ENCODE data around the gene FAM174B.

FAM174B gene

DNA sequence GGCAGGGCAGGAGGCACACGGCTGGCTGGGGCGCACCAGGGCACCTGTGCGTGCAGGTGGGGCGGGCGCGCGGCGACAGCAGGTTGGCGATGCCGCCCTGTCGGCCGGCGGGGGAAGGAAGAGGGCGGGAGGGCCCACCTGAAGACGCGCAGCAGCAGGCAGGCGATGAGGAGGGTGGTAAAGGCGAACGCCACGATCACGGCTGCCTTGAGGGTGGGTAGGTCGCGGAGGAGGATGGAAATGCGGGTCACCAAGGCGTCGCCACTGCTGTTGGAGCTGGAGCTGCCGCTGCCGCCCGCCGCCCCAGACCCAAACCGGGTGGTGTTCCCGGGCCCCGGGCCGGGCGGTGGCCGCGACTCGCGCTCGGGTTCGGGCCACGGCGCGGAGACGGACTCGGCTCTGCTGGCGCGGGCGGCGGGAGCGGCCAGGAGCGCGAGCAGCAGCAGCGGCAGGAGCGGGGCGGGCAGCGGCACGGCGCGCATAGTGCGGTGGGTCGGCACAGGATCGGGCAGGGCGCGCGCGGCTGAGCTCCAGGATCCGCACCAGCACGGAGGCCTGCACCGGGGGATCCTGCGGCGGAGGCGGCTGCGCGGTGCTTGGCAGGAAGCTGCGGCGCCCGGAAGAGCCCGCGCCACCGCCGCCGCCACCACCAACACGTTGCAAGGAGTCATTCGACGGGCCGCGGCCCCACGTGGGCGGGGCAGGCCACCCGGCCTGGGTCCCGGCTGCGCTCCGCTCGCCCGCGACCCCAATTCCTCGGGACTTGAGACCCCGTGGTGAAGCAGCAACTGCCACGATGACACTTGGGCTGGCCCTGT lies at the start of gene FAM174B:
Gene FAM174B, minus strand, starts transcription at position 598 of the 818 bp plus-strand sequence.
- no peak for DNase-seq (ENCODE audit: low read depth in 2 of 2)

DNA sequence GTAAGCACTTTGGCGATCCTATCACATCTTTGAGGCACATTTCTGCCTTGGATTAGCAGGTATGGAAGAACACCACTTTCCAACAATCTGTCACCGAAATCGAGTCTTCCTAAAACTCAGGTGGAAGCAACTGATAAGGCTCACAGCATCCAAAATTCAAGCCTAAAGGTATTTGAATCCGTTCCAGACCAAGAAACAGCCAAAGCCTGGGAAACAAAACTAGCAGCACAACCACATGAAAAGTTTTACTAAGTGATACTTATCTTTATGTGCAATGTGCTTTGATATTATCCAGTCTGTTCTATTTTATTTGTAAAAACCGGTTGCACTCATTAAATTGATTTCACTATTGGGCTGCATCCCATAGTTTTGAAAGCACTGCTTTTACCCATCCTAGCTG lies 40.5 kb upstream of the FAM174B start:
- DNase-seq (ENCODE audit: low read depth in 2 of 2), result no peak

DNA sequence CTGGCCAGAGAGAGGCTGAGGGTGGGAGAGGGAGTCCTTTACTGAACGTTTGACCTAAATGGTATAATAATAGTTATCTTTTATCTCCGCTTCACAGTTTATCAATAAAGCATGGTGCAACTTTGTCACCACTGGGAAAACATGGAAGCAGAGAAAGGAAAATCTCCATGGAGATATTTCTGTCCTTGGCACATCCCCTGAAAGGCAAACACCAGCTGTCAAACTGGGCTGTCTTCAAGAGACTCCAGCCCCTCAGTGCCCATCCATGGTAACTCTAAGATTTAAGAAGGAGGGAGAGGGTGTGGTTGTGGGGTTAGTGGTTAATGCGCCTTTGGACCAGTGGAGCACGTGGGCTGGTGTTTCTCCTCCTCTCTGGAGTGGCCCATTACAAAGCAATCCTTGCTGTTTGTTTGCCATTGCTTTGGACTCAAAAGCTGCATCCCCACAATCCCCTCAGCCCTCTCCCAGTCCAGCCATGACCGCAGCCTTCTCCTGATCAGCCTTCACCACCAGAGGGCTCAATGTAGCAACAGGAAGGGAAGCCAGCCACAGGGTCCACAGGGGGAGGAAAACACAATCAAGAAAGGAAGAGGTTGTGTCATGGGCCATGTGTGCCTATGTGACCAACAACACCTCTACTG lies 38.2 kb upstream of the FAM174B start:
- no peak for DNase-seq (ENCODE audit: low read depth in 2 of 2)

DNA sequence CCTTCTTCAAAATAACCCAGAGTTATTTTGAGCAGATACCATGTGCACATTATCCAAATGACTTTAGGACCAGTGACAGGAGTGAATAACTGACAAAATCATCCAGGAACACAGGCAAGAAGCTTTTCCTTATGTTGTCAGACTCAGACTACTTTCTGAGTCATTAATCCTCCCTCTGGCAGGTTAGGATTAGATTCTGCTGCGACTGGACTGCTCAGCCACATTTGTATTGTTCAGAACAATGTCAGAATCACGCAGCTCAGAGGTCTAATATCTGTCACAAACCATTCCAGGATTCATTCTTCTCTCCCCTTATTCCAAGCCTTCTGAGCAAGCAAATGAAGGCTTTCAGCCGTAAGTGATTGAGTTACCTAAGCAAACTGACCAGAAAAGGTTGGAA lies 34.8 kb upstream of the FAM174B start:
- DNase-seq (ENCODE audit: low read depth in 2 of 2), result no peak

DNA sequence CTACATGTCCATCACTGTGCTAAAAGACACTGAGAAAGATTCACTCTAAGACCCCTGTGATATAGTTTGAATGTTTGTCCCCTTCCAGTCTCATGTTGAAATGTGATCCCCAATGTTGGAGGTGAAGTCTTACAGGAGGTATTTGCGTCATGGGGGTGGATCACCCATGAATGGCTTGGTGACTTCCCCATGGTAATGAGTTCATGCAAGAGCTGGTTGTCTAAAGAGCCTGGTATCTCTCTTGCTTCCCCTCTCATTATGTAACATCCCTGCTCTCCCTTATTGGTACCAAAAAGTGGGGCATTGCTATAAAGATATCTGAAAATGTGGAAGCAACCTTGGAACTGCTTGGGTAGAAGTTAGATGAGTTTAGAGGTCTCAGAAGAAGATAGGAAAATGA lies 32.2 kb upstream of the FAM174B start:
- DNase-seq (ENCODE audit: low read depth in 2 of 2), result no peak

DNA sequence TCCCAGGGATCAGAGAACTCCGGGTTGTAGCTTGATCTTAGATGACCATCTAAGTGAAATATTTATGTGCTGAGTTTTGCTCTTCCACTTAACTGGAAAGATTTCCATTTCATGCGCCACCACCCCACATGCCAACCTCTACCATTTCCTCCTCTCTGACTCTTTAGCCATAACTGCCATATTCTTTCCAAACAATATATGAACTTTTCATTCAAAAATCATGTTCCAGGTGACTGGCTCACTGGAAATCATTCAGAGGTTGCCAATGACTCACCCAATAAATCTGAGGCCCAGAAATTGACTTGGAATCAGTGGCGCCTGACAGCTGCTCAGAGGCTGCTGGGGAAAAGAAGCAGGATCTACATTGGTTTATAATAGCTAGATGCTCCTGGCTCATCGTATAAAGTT lies 31.6 kb upstream of the FAM174B start:
- no peak for DNase-seq (ENCODE audit: low read depth in 2 of 2)

DNA sequence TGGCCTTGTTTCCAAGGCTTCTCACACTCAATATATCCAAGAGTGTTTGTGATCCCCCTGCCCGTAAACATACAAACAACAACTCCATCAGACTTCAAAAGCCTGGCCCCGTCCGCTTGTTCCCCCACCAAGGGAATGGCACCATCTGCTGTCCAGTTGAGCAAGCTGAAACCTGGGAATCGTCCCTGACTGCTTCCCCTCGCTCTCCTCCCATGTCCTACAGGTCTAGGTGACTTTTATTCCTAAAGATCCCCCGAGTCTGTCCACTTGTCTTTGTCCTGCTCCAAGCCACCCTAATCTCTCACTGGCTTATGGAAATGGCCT lies 27.9 kb upstream of the FAM174B start:
- no peak for DNase-seq (ENCODE audit: low read depth in 2 of 2)

DNA sequence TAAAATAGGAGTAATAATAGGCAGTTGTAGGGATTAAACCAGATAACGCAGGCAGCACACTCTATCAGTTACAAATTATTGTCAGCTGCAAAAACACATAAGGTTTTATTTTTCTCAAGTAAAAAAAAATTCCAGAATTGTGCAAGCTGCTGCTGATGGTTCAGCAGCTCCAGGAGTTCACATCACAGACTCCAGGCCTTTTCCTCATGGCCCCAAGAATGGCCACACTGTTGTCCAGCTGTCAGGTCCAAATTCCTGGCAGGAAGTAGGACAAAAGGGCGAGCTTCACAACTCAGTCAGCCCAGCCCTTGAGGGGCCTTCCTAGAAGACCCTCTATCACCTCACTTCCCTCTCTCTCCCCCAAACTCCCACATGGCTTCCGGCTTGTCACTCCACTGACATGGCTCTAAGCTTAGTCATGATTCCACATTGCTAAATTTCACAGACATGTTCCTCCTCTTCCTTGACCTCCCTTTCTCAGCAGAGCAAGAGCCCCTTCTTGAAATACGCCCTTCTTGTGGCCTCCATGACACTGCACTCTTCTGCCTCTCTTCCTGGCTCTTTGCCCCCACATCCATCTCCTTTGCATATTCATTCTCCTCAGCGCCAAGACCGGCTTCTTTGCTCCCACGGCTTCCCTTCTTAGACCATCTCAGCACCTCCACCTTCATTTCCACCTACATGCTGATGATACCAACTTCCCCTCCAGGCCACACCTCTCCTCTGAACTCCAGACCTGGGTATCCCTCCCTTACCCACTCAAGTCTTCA lies 27.4 kb upstream of the FAM174B start:
- no peak for DNase-seq (ENCODE audit: low read depth in 2 of 2)

DNA sequence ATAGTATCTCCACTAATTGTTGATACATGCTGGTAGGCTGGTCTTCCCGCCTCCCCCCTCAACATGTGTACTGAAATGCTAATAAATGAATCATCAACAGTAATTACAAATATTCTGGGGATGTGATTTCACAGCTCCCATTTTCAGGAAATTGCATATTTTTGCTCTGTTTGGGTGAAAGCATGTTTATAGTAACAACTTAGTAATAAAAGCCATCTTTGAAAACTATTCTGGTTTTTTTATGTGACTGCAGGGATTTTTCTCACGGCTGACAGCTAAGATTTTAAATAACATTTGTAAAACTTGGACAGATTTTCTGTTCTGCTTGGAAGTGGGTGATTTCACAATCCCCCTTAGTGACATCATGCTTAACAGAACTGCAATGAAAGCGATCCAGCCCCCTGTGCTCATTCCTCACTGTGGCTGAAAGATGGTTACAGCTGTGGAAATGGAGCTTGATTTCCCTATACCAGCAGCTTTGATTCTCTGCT lies 25.6 kb upstream of the FAM174B start:
- DNase-seq (ENCODE audit: low read depth in 2 of 2), result no peak

DNA sequence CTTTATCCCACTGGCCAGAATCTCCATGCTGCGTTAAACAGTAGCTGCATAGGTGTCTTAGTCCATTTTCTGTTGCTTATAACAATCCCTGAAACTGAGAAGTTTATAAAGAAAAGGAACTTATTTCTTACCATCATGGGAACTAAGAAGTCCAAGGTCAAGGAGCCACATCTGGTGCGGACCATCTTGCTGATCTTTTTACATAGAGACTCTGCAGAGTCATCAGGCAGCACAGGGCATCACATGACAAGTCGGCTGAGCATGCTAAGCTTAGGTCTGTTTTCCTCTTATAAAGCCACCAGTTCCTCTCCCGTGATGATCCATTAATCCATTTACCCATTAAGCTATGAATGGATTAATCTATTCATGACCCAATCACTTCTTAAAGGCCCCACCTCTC lies 22.4 kb upstream of the FAM174B start:
- DNase-seq (ENCODE audit: low read depth in 2 of 2), result no peak

DNA sequence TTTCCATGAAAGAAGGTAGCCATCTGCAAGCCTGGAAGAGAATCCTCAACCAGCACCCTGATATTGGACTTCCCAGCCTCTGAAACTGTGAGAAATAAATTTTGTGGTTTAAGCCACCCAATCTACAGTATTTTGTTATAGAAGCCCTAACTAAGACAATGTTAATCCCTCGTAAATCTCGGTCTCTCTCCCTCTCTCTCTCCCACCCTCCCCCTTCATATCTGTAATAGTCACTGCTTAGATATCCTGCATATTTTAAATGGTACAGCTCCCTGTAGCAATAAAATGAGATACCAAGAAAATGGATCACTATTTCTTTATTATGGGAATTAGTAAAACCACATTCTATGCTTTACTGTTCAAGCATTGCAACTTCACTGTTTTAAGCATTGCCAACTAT lies 21.0 kb upstream of the FAM174B start:
- no peak for DNase-seq (ENCODE audit: low read depth in 2 of 2)

DNA sequence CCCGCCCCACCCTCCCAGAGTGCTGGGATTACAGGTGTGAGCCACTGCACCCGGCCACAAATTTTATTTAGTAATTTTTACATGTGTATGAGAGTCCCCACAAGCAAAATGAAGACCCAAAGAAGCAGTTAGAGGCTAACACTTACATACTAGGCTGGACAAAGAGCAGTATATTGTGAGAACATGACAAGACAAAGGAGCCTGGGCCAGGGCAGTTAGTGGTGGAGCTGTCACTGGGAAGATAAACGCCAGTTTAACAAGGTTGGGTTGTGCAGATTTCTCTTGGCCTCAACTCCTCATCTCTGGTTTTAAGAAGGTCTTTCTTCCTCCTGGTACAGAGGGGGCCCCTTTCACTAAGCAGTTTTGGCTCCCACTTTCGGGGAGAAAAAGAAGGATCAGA lies 19.9 kb upstream of the FAM174B start:
- no peak for DNase-seq (ENCODE audit: low read depth in 2 of 2)

DNA sequence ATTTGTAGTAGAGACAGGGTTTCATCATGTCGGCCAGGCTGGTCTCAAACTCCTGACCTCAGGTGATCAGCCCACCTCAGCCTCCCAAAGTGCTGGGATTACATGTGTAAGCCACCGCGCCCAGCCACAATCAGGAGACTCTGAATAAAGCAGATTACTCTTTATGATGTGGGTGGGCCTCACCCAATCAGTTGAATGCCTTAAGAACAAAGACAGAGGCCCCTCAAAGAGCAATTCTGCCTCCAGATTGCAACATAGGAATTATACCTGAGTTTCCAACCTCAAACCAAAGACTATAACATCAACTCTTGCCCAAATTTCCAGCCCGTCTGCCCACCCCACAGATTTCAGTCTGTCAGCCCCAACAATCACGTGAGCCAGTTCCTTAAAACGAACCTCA lies 18.8 kb upstream of the FAM174B start:
- no peak for DNase-seq (ENCODE audit: low read depth in 2 of 2)

DNA sequence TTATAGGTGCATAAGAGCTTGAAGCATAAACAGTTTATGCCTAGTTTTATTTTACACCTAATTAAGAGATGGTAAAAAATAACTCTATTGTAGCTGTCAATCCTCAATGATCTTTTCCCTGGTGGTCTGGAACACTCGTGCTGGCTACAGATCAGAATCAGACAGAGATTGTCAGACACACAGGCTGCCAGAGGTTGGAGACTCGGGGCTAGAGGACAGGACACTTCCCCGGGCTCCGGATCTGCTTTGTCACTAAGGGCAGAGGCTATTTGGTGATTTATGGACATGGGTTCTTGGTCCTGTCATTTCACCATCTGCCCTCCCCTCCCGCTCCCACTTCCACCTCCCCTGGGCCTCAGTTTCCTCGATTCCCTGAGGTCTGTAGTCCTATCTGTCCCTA lies 16.5 kb upstream of the FAM174B start:
- no peak for DNase-seq (ENCODE audit: low read depth in 2 of 2)

DNA sequence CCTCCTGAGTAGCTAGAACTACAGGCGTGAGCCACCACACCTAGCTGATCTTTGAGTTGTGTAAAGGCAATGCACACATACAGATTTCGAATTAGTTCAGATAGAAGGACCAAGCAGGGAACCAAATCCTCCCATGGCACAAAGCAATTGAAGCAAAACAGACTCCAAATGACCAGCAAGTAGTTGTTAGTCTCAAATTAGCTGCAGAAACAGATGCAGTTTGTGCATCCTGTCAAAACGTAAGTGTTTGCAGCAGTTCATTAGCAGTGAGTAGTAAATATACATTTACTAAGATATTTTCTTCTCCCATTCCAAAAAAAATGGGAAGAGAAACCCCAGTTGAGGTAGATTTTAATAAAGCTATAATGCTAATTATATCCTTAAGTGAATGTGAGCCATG lies 15.8 kb upstream of the FAM174B start:
- DNase-seq (ENCODE audit: low read depth in 2 of 2), result no peak

DNA sequence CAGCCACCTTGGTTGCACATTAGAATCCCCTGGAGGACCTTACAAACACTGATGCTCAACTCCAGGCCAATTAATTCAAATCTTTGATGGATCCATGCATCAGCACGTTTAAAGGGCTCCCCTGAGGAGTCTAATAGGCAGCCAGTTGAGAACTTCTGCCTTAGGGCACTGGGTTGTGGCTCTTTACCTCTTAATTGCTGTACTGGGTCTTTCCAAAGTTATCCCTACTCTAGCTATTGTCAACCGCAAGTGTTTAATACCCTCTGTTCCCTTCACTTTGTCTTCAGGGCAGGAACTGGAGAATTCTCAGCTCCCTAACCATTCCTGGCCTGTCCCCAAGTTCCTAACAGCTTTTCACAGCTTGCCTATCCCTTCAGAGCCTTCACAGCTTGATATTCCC lies 15.0 kb upstream of the FAM174B start:
- DNase-seq (ENCODE audit: low read depth in 2 of 2), result no peak

DNA sequence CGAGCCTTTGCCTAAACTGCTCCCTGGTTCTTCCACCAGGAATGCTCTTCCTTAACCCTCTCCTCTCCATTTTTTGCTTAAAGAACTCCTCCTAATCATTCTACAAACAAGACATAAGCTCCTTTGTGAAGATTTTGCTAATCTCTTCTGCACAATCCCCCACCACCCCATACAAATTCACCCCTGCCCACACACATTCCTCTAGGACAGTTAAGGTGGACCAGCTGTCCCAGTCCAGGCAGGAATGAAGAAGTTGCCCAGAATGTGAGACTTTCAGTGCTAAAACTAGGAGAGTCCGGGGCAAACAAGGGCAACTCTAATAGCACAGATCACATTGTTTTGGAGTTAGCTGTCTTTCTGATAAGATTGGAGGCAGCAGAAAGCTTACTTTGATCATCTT lies 13.9 kb upstream of the FAM174B start:
- no peak for DNase-seq (ENCODE audit: low read depth in 2 of 2)

DNA sequence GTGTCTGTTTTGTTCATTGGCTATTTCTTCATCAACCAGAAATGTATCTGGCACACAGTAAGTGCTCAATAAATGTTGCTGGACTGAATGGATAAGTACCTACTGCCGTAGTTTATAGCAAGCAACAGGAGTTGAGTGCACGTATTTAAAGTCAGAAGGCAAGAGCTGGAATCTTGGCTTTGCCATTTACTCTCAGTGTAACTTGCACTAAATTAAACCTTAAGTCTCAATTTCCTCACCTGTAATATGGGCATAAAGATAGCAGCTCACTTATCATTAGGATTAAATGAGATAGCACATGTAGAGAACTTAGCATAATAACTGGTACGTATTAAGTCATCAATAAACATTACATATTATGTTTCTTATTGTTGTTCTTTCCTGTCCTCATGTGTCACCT lies 13.0 kb upstream of the FAM174B start:
- DNase-seq (ENCODE audit: low read depth in 2 of 2), result no peak

DNA sequence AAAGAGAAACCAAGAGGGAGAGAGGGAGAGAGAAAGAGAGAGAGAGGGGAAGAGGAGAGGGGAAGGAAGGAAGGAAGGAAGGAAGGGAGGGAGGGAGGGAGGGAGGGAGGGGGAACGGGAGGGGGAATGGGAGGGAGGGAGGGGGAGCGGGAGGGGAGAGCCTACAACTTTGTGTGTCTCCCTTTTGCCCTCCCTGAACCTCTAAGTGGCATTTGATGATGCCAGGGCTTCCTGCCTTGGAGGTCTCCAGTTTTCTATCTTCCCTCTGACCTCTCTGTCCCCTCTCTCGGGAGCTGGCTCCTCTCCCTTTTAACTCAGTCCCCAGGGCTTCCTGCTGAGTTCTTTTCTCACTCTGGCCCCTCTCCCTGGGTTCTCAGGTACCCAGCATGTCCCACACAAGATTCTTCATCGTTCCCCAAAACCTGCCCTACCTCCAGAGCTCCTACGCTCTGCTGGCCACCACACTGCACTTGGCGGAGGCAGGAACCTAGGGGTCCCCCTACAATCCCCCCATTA lies 12.5 kb upstream of the FAM174B start:
- DNase-seq (ENCODE audit: low read depth in 2 of 2), result no peak

DNA sequence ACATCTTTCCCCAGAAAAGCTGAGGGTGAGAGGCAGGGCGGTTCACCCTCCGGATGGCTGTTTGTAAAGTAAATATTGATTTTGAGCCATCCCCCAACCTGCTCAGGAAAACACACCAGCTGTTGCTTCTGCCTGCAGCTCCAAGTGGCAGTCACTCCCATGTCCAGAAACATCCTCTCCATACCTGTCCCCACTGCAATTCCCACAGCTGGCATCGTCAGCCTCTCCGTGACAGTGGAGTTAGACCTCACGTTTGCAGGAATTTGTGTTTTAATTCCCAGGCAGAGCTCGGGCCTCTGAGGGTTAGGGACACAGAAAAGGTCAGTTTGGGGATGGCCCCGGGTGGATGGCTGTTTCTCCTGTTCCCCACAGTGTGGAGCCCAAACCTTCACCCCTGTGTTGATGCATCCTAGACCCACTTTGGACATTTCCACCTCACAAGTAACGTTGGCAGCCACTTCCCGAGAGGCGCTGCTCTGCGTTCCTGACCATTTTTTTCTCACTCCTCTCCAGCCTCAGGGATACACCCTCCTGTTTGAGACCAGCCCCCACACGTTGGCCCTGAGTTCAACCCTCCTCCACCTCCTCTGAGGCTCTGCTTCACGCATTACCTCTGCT lies 11.8 kb upstream of the FAM174B start:
- DNase-seq (ENCODE audit: low read depth in 2 of 2), result no peak

DNA sequence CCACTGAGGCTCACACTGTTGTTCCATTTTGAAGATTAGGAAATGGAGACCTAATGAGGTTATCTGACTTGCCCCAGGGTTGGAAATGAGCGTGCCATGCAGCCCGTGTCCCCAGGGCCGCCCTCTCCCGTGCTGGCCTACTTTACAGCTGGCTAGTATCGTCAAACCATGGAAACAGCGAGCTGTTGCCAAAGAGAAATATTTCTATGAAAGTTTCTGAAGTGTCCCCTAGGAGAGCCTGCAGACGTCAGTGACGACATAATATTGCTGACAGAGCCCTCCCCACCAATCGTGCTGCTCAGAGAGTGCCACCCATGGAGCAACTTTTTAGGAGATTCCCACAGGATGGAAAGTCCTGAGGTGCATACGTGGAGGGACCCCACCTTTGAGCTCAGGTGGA lies 11.2 kb upstream of the FAM174B start:
- DNase-seq (ENCODE audit: low read depth in 2 of 2), result no peak

DNA sequence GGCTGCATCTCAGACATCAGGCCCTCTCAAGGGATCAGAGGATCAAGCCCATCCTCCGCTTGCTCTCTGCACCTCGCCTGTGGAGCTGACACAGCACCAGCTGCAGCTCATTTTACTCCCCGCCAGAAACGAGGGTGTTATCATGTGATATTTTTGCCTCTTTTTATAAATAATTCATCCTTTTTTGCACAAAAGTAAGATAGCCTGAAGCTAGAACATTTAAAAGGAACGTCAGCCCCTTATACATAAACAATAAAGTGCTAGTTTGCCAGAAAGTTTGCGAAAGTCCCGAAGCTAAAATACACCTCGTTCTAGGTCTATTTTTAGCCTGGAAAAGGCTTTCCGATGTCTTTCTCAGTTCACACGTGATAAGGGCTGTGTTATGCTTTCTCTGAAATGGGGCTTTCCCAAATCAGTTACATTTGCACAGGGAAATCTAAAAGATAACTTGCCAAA lies 9.6 kb upstream of the FAM174B start:
- no peak for DNase-seq (ENCODE audit: low read depth in 2 of 2)
